Activated naive CD4-positive, alpha-beta T cell treated with anti-CD3 and anti-CD28 coated beads, Interleukin-2, amount 10 ng/mL, durations not matched to agents 7 days and 5 days (primary cell): ENCODE results near the gene ADK.

Experiments
- CTCF ChIA-PET: fragments of 350-600 bp; sonication (Branson Sonifier 250); formaldehyde crosslinking; loops from one replicate; lab custom pipeline; 2021; ENCODE audit warnings: antibody characterized with exemption; lab: Charles Lee
- DNase-seq: peaks from one replicate; pipeline ENCODE4 v3.0.0-alpha.2; 2020
- H3K27ac Mint-ChIP-seq: one replicate; pipeline ENCODE4 v1.8.0; 2021; ENCODE audit warnings: mild to moderate bottlenecking, moderate library complexity, mixed read lengths
- H3K27me3 Mint-ChIP-seq: one replicate; pipeline ENCODE4 v1.8.0; 2021; ENCODE audit warnings: mild to moderate bottlenecking, mixed read lengths
- H3K36me3 Mint-ChIP-seq: one replicate; pipeline ENCODE4 v1.8.0; 2021; ENCODE audit warnings: mixed read lengths
- H3K4me1 Mint-ChIP-seq: one replicate; pipeline ENCODE4 v1.8.0; 2021; ENCODE audit warnings: mixed read lengths
- H3K4me3 Mint-ChIP-seq: one replicate; pipeline ENCODE4 v1.8.0; 2021; ENCODE audit warnings: mild to moderate bottlenecking, moderate library complexity, mixed read lengths
- H3K9me3 Mint-ChIP-seq: one replicate; pipeline ENCODE4 v1.8.0; 2021; ENCODE audit warnings: mixed read lengths

Gene ADK

DNA sequence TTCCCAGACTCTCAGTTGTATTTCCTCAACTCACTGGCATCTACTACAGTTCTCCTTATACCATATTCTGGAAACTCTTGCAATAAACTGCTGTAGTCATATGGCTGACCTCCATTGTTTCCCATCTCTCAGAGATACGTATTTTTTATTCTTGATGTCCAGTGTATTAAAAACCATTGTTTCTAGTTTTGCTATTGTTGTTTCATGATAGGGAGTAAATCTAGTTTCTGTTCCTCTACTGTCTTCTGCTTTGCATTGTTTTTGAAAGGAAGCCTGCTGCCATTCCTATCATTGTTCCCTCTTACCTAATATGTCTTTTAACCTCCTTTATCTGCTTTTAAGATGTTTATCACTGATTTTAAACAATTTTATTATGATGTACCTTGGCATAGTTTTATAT lies 255.0 kb downstream of the ADK start:
- Mint-ChIP-seq H3K27ac (no peak overlapping the region), H3K9me3 (no peaks in the 10 kb centered on the region), H3K4me3 (no peak overlapping the region), H3K36me3 (peaks cover 25% of the 10 kb centered on the region), H3K4me1 (no peaks in the 10 kb centered on the region), H3K27me3 (no peaks in the 10 kb centered on the region)
- no peak for DNase-seq
- CTCF ChIA-PET = no interaction called here

DNA sequence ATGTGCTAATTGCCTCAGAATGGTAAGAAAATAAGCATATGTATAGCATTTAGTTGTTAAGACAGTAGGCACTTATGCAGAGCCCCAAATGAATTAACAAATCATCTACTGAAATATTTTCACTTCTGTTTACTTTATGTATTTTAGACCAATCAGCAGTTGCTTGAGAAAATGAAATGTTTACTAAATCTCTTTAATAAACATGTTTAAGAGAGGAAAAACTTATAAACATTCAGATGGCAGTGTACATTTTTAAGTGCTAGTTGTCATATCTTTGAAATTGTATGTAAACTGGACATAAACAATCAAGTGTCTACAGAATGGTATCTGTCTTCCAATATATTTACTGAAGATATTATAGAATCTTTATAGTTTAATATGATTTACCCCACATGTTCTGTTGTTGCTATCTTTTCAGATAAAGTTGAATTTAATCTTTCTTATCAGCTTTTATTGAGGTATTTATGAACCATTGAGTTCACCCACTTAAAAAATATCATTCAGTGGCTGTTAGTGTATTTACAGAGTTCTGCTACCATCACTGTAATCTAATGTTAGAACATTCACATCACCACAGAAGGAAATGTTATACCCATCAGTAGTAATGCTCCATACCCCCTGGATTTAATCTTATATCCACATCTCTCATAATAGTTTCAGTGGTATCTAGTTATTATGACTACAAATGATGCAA lies 264.3 kb downstream of the ADK start:
- CTCF ChIA-PET = no interaction called here

DNA sequence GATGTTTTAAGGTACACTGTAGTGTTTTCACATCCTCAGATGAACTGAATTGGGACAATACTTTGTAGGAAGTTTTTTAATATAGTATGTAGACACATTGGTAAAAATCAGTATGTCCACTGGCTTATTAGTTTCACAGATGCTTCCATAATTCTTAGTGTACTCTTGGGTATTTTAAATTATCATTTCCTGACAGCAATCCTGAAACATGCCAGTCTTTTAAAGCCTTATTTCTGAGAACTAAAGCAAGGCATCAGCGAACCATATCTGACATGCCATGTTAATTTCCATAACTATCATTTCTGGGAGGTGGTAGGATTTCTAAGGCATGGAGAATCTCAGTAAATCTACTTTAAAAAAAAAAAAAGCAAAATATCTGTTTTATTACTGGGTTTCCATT lies 266.4 kb downstream of the ADK start:
- Mint-ChIP-seq H3K4me1 (peaks cover 7% of the 10 kb centered on the region), H3K4me3 (no peak overlapping the region), H3K27ac (no peak overlapping the region), H3K36me3 (no peaks in the 10 kb centered on the region), H3K9me3 (no peaks in the 10 kb centered on the region), H3K27me3 (no peaks in the 10 kb centered on the region)
- DNase-seq = no peak
- CTCF ChIA-PET = no interaction called here

More for the DNA sequence above, 264.3 kb downstream of the ADK start:
- Mint-ChIP-seq H3K4me1 (peaks cover 7% of the 10 kb centered on the region), H3K36me3 (peaks cover 9% of the 10 kb centered on the region), H3K27me3 (no peaks in the 10 kb centered on the region), H3K9me3 (no peaks in the 10 kb centered on the region), H3K4me3 (no peak overlapping the region), H3K27ac (no peak overlapping the region)
- DNase-seq = no peak

DNA sequence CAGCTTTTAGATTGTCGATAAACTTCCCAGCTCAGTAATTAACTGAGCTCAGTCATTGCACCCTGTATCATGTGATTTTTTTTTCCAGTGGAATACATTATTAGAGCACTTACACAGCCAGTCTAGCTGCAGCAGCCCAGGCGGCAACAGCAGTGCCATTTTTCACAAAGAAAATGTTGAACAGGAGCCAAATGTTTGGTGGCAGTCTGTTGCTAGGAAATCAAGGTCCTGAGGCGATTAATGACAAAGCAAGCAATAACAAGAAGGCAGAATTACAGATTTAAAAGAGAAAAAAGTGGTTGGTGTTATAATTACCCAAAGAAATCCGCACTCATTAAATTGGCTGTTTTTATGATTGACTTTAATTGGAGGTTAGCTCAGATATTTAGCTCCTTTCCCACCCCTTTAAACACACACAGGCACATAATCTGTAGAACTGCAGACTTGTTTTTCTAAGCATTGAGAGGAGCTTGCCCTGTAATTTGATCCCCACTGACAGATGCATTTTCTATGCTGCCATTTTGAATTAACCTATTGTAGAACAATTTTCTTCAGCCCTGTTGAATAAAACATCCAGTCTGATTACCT lies 267.4 kb downstream of the ADK start:
- no peak for DNase-seq
- CTCF ChIA-PET = interaction anchor here (0.6 to 1.9 kb wide), 7 partner anchors 11 to 702 kb away, joined by 3 to 5 read pairs (median 3); no protein-coding TSS in a partner anchor
- Mint-ChIP-seq H3K27me3 (no peaks in the 10 kb centered on the region), H3K36me3 (no peaks in the 10 kb centered on the region), H3K4me3 (no peak overlapping the region), H3K4me1 (peaks cover 7% of the 10 kb centered on the region), H3K9me3 (no peaks in the 10 kb centered on the region), H3K27ac (no peak overlapping the region)

DNA sequence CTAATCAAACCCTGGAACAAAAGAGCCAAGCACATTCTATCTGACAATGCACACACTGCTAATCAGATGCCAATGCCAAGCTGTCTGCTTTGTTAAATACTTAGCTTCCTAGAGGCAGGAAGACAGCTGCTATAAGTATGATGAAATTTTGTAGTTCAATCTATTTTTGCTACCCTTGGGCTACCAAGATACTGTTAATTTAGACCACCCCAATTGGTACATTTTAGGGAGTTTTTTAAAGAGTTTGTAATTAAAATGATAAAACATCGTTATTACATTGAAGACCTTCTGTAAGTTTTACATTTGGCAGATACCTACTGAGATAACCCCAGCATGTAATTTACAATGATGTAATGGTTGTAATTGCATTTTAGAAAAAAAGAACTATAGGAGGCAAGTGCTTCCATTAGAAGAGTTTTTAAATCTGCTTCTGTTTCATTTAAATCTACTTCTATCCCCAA lies 268.5 kb downstream of the ADK start:
- CTCF ChIA-PET = interaction anchor here (0.6 to 2.2 kb wide), 10 partner anchors 9 to 601 kb away, joined by 3 to 17 read pairs (median 3); no protein-coding TSS in a partner anchor
- no peak overlapping the region for H3K4me3 Mint-ChIP-seq
- no peak for DNase-seq
- peaks cover 7% of the 10 kb centered on the region for H3K4me1 Mint-ChIP-seq
- H3K9me3 Mint-ChIP-seq = no peaks in the 10 kb centered on the region
- H3K27ac Mint-ChIP-seq = no peak overlapping the region
- no peaks in the 10 kb centered on the region for H3K36me3 Mint-ChIP-seq
- H3K27me3 Mint-ChIP-seq = no peaks in the 10 kb centered on the region

DNA sequence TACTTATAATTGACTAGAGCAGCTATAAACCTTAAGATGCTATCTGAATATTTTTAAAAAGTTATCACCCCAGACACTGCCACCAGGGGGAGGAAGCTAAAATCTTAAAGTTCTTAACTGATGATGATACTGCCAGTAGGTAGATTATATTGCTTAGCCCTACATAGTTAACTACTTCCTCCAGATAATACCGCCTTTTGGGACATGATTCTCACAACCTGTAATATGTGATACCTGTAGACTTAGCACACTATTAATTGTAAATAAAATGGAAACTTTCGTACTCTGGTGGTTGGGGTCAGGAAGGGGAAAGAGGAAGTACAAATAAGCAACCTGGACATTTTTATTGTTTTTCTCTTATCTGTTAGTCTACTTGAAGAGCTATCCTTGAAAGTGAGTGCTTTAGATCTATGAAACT lies 268.9 kb downstream of the ADK start:
- H3K4me3 Mint-ChIP-seq = no peak overlapping the region
- no peaks in the 10 kb centered on the region for H3K9me3 Mint-ChIP-seq
- CTCF ChIA-PET = interaction anchor here (0.6 to 2.2 kb wide), 8 partner anchors 9 to 601 kb away, joined by 3 to 17 read pairs (median 4); no protein-coding TSS in a partner anchor
- no peak overlapping the region for H3K27ac Mint-ChIP-seq
- no peaks in the 10 kb centered on the region for H3K27me3 Mint-ChIP-seq
- peaks cover 7% of the 10 kb centered on the region for H3K4me1 Mint-ChIP-seq
- DNase-seq = peak; percentile 59
- no peaks in the 10 kb centered on the region for H3K36me3 Mint-ChIP-seq

DNA sequence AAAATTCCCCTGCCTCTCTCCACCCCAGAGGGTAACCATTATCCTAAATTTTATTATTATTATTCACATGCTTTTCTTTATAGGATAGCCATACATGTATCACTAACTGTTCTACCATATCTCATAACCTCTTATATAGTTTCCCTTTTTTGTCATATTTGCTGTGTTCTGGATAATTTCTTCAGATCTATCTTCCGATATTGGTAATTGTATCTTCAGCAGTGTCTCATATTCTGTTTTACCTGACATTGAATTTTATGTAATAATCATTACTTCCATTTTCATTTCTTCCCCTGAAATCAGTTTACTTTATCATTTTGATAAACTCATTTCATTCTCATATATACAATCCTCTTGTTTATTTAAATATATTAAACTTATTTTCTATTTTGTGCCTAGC lies 273.5 kb downstream of the ADK start:
- Mint-ChIP-seq H3K9me3 (no peaks in the 10 kb centered on the region), H3K4me3 (no peak overlapping the region), H3K4me1 (peaks cover 3% of the 10 kb centered on the region), H3K36me3 (no peaks in the 10 kb centered on the region), H3K27ac (no peak overlapping the region), H3K27me3 (no peaks in the 10 kb centered on the region)
- no peak for DNase-seq
- CTCF ChIA-PET = interaction anchor here (1.8 kb wide), 1 partner anchor 315 kb away, joined by 5 read pairs; no protein-coding TSS in a partner anchor

DNA sequence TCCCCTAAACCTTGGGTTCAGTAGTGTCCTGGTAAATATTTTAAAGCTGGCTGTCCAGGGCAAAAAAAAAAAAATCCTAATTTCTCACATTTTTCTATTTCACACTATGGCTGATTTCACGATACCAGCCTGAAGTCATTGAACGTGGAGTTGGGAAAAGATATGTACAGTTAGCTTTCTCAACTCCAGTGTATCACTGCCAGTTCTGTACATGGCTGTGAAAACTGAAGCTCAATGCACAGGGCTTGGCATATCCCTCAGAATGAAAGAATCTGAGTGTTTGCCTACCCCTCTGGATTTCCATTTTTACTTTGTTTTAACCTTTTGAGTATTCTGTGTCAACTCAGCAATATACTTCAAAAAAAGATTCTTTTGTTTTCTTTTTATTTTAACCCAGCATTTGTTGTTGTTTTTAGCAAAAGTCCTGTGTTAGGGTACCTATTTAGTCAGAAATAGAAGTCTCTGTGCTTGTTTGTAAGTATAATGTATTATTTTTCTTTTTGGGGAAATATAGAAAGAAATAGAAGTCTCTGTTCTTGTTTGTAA lies 274.5 kb downstream of the ADK start:
- Mint-ChIP-seq H3K36me3 (no peaks in the 10 kb centered on the region), H3K9me3 (no peaks in the 10 kb centered on the region), H3K27me3 (no peaks in the 10 kb centered on the region), H3K4me1 (no peaks in the 10 kb centered on the region), H3K4me3 (no peak overlapping the region), H3K27ac (no peak overlapping the region)
- DNase-seq = no peak
- CTCF ChIA-PET = interaction anchor here (1.8 kb wide), 1 partner anchor 314 kb away, joined by 5 read pairs; no protein-coding TSS in a partner anchor

DNA sequence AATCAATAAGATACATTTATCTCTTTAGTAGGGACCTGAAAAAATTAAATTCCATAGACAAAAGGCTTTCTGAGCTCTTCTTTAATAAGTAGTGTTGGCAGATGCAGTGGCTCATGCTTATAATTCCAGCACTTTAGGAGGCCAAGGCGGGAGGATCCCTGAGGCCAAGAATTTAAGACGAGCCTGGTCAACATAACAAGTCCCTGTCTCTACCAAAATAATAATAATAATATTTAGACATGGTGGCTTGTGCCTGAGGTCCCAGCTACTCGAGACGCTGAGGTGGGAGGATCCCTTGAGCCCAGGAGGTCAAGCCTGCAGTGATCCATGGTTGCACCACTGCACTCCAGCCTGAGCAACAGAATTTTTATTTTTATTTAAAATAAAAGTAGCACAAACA lies 280.8 kb downstream of the ADK start:
- no peaks in the 10 kb centered on the region for H3K4me1 Mint-ChIP-seq
- H3K36me3 Mint-ChIP-seq = peaks cover 2% of the 10 kb centered on the region
- H3K27me3 Mint-ChIP-seq = no peaks in the 10 kb centered on the region
- no peak for DNase-seq
- no peak overlapping the region for H3K27ac Mint-ChIP-seq
- H3K9me3 Mint-ChIP-seq = no peaks in the 10 kb centered on the region
- CTCF ChIA-PET = no interaction called here
- H3K4me3 Mint-ChIP-seq = no peak overlapping the region

DNA sequence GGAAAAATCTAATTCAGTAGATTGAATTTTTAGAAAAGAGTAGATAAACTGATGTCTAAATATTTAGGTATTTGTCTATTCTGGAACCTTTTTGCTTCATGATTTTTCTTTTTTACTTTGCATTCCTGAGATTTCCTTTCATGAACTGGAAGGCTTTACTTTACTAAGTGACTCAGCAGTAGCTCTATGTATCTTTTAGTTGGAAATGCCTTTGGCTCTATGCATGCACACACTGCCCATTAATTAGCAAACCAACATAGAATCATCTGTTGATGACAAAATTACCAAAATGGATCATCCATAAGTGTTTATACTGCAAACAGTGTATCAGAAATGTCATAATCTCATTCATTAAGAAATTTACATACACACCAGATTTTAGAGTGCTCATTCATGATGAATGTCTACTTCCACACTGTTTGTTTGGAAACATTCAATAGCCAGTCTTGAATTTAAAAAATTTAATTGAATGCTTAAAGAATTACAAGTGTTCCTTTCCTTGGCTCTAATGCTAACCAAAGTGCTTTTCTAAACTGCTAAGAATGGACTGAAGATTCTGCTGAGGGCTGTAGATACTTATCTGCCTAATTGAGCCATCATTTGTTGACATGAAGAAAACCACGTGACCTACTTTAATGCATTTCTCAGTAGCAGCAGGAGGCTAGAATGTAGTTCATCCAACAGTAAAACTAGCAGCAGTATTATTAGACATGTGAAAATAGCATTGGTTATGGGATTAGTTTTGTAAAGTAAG lies 282.0 kb downstream of the ADK start:
- no peak overlapping the region for H3K4me3 Mint-ChIP-seq
- no peaks in the 10 kb centered on the region for H3K27me3 Mint-ChIP-seq
- H3K9me3 Mint-ChIP-seq = no peaks in the 10 kb centered on the region
- peaks cover 2% of the 10 kb centered on the region for H3K36me3 Mint-ChIP-seq
- no peak for DNase-seq
- no peak overlapping the region for H3K27ac Mint-ChIP-seq
- CTCF ChIA-PET = interaction anchor here (0.6 kb wide), 1 partner anchor 12 kb away, joined by 3 read pairs; no protein-coding TSS in a partner anchor
- H3K4me1 Mint-ChIP-seq = no peaks in the 10 kb centered on the region

DNA sequence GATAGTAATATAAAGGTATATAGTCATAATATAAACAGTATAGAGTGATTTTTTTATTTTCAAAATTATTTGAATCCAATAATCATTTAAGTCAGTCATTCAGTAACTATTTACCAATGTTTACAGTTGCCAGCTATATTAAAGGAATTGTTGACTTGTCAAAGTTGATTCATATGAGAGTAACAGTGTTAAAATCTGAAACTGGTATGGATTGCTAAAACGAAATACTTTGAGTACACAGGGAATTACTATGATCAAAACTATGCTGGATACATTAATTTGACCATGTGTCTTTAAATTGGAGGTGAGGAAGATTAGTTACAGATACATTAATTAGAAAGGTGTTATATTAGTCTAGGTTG lies 282.6 kb downstream of the ADK start:
- H3K9me3 Mint-ChIP-seq = no peaks in the 10 kb centered on the region
- no peak overlapping the region for H3K4me3 Mint-ChIP-seq
- peaks cover 2% of the 10 kb centered on the region for H3K36me3 Mint-ChIP-seq
- H3K27ac Mint-ChIP-seq = no peak overlapping the region
- H3K27me3 Mint-ChIP-seq = no peaks in the 10 kb centered on the region
- DNase-seq = no peak
- H3K4me1 Mint-ChIP-seq = no peaks in the 10 kb centered on the region
- CTCF ChIA-PET = no interaction called here

DNA sequence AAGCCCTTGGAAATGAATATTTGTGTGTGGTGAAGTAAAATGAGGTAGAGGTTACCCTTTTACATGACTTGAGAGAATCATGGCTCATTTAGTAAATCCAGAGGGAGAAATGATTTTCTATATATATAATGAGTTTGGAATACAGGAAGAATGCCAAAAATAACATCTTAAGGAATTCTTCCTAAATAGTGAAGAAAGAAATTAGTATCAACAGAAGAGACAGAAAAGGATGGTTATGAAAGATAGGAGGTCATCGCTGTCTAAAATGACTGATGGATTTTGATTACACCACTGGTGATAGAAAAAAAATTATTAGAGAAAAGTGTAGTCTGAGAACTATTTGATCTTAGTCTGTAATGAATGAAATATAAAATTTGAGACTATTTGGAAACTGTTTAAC lies 283.0 kb downstream of the ADK start:
- CTCF ChIA-PET = no interaction called here
- H3K4me1 Mint-ChIP-seq = peaks cover 3% of the 10 kb centered on the region
- H3K9me3 Mint-ChIP-seq = no peaks in the 10 kb centered on the region
- H3K4me3 Mint-ChIP-seq = no peak overlapping the region
- no peaks in the 10 kb centered on the region for H3K27me3 Mint-ChIP-seq
- no peak for DNase-seq
- no peak overlapping the region for H3K27ac Mint-ChIP-seq
- H3K36me3 Mint-ChIP-seq = peaks cover 2% of the 10 kb centered on the region

DNA sequence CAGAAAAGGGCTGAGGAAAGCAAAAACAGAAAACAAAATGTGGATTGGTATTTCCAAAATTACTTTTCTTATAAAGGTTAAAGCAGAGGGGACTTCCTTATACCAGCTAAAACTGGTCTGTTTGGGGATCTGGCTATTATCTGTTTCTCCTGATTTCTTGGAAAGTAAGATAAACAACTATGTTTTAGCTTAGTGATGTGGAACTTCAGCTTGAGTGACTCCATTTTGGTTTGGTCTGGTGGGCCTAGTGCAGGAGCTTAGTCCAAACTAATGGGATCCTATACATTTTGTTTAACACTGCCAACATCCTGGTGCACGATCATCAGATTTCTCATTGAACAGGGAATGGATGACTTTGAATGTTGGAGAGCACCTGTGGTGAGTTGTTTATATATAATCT lies 283.5 kb downstream of the ADK start:
- CTCF ChIA-PET = no interaction called here
- no peak overlapping the region for H3K4me3 Mint-ChIP-seq

DNA sequence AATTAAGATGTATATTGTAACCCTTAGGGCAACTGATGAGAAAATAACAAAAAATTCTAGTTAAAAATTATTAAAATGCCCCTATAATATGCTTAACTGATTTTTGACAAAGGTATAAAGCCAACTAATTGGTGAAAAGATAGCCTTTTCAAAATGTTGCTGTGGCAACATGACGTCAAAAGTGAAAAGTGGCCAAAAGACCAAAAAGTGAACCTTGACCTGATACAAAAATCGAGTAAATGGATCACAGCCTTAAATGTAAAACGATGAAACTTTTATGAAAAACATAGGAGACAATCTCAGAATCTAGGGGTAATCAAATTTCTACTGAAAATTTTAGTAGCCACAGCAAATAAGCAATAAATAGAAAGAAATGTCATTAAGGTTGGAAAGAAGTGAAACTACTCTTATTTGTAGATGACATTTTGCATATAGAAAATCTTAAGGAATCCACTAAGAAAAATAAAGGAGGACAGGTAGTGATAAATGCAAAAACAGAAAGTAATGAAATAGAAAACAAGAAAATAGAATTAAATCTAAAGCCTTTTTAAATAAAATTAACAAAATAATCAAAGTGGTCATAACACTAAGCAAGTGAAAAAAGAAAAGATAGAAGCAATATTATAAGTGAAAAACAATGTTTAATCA lies 285.6 kb downstream of the ADK start:
- Mint-ChIP-seq H3K9me3 (no peaks in the 10 kb centered on the region), H3K27me3 (no peaks in the 10 kb centered on the region), H3K36me3 (peaks cover 2% of the 10 kb centered on the region), H3K4me1 (peaks cover 8% of the 10 kb centered on the region), H3K4me3 (no peak overlapping the region), H3K27ac (no peak overlapping the region)
- DNase-seq = no peak
- CTCF ChIA-PET = no interaction called here

More for the DNA sequence above, 283.5 kb downstream of the ADK start:
- H3K27ac Mint-ChIP-seq = no peak overlapping the region
- H3K9me3 Mint-ChIP-seq = no peaks in the 10 kb centered on the region
- H3K4me1 Mint-ChIP-seq = peaks cover 8% of the 10 kb centered on the region
- H3K36me3 Mint-ChIP-seq = peaks cover 2% of the 10 kb centered on the region
- no peaks in the 10 kb centered on the region for H3K27me3 Mint-ChIP-seq
- no peak for DNase-seq
